ENCODE data around the gene U2SURP.

- TF ChIP-seq CTCF (IDR thresholded peaks at IDR 0.05; ENCODE audit: insufficient read depth, low read length, poor library complexity, severe bottlenecking) (no peak), EZH2phosphoT487 (conservative IDR thresholded peaks at IDR 0.05; ENCODE audit: low read length) (no peak)
These were observed 40.5 kb downstream of the U2SURP start for GRCh38 chr3:143041903-143042302.

Measured in SU-DHL-6 (cell line).